MG63 (cell line): ENCODE measurements around the gene DAPK1. TPM values are rescaled to one million over a fixed set of nuclear protein-coding genes. Genes with fewer than 3 reads are reported as not detected.
A peak's percentile ranks its signal among the peaks of the same experiment; 100 is the strongest.

ENCODE experiments used
- DNase-seq: peaks from one replicate; pipeline ENCODE4 v3.0.0-alpha.2; 2020
- H3K27me3 ChIP-seq: fragments of 250-450 bp; sonication (Bioruptor Pico); 2 replicates; pipeline ENCODE4 v1.5.1; 2020; ENCODE audit warnings: mild to moderate bottlenecking, moderate library complexity
- H3K36me3 ChIP-seq: fragments of 250-450 bp; sonication (Bioruptor Pico); 2 replicates; pipeline ENCODE4 v1.5.1; 2020; ENCODE audit warnings: mild to moderate bottlenecking, moderate library complexity
- H3K4me3 ChIP-seq: fragments of 250-450 bp; sonication (Bioruptor Pico); 2 replicates; pipeline ENCODE4 v1.5.1; 2020; ENCODE audit warnings: mild to moderate bottlenecking, moderate library complexity
- H3K9me3 ChIP-seq: fragments of 250-450 bp; sonication (Bioruptor Pico); 2 replicates; pipeline ENCODE4 v1.5.1; 2020; ENCODE audit warnings: mild to moderate bottlenecking, moderate library complexity
- total RNA-seq: library from RNA; depleted of rRNA; stranded (reverse); fragments of >200 nt; shearing (Covaris generic); gene quantifications from 2 replicates; pipeline ENCODE4 v1.2.3, GENCODE V29; 2014; ENCODE audit warnings: low replicate concordance

DAPK1 gene
- total RNA-seq, 1 experiment from 2014 or later = 36.4 TPM

- H3K4me3 ChIP-seq = no peak overlapping the region
- H3K27me3 ChIP-seq = no peaks in the 10 kb centered on the region
- H3K36me3 ChIP-seq = peaks cover 32% of the 10 kb centered on the region
- no peaks in the 10 kb centered on the region for H3K9me3 ChIP-seq
- DNase-seq = no peak
These were observed 107.4 kb downstream of the DAPK1 start for GRCh38 chr9:87604886-87605588.

- Histone ChIP-seq H3K27me3 (no peaks in the 10 kb centered on the region), H3K36me3 (peaks cover 38% of the 10 kb centered on the region), H3K9me3 (no peaks in the 10 kb centered on the region), H3K4me3 (no peak overlapping the region)
- DNase-seq = no peak
These were observed 108.0 kb downstream of the DAPK1 start for GRCh38 chr9:87605676-87606075.

- Histone ChIP-seq H3K4me3 (no peak overlapping the region), H3K9me3 (no peaks in the 10 kb centered on the region), H3K36me3 (peaks cover 50% of the 10 kb centered on the region), H3K27me3 (no peaks in the 10 kb centered on the region)
- DNase-seq = peak; percentile 58
These were observed 109.3 kb downstream of the DAPK1 start for GRCh38 chr9:87606841-87607521.

GRCh38 chr9:87607859-87608258, 110.2 kb downstream of the DAPK1 start:
- Histone ChIP-seq H3K4me3 (no peak overlapping the region), H3K9me3 (no peaks in the 10 kb centered on the region), H3K36me3 (peaks cover 59% of the 10 kb centered on the region), H3K27me3 (no peaks in the 10 kb centered on the region)
- no peak for DNase-seq

GRCh38 chr9:87609002-87609401, 111.3 kb downstream of the DAPK1 start:
- no peak for DNase-seq
- Histone ChIP-seq H3K9me3 (no peaks in the 10 kb centered on the region), H3K4me3 (no peak overlapping the region), H3K27me3 (no peaks in the 10 kb centered on the region), H3K36me3 (peaks cover 70% of the 10 kb centered on the region)

GRCh38 chr9:87609486-87609885, 111.8 kb downstream of the DAPK1 start:
- no peak for DNase-seq
- no peaks in the 10 kb centered on the region for H3K9me3 ChIP-seq
- no peak overlapping the region for H3K4me3 ChIP-seq
- H3K27me3 ChIP-seq = no peaks in the 10 kb centered on the region
- H3K36me3 ChIP-seq = peaks cover 74% of the 10 kb centered on the region

GRCh38 chr9:87610200-87611155, 112.8 kb downstream of the DAPK1 start:
- Histone ChIP-seq H3K9me3 (no peaks in the 10 kb centered on the region), H3K4me3 (no peak overlapping the region), H3K36me3 (peaks cover 77% of the 10 kb centered on the region), H3K27me3 (no peaks in the 10 kb centered on the region)
- DNase-seq = no peak

- peaks cover 73% of the 10 kb centered on the region for H3K36me3 ChIP-seq
- no peaks in the 10 kb centered on the region for H3K9me3 ChIP-seq
- no peak for DNase-seq
- H3K4me3 ChIP-seq = no peak overlapping the region
- no peaks in the 10 kb centered on the region for H3K27me3 ChIP-seq
These were observed 114.1 kb downstream of the DAPK1 start for GRCh38 chr9:87611776-87612175.

GRCh38 chr9:87612536-87612935, 114.9 kb downstream of the DAPK1 start:
- no peak for DNase-seq
- H3K27me3 ChIP-seq = no peaks in the 10 kb centered on the region
- H3K4me3 ChIP-seq = no peak overlapping the region
- no peaks in the 10 kb centered on the region for H3K9me3 ChIP-seq
- H3K36me3 ChIP-seq = peaks cover 72% of the 10 kb centered on the region

- Histone ChIP-seq H3K4me3 (no peak overlapping the region), H3K27me3 (no peaks in the 10 kb centered on the region), H3K9me3 (no peaks in the 10 kb centered on the region), H3K36me3 (peaks cover 72% of the 10 kb centered on the region)
- DNase-seq = no peak
These were observed 115.8 kb downstream of the DAPK1 start for GRCh38 chr9:87613265-87614111.

- Histone ChIP-seq H3K4me3 (no peak overlapping the region), H3K36me3 (peaks cover 76% of the 10 kb centered on the region), H3K9me3 (no peaks in the 10 kb centered on the region), H3K27me3 (no peaks in the 10 kb centered on the region)
- DNase-seq = no peak
These were observed 116.7 kb downstream of the DAPK1 start for GRCh38 chr9:87614397-87614796.

- no peaks in the 10 kb centered on the region for H3K27me3 ChIP-seq
- H3K4me3 ChIP-seq = no peak overlapping the region
- DNase-seq = no peak
- peaks cover 70% of the 10 kb centered on the region for H3K36me3 ChIP-seq
- H3K9me3 ChIP-seq = no peaks in the 10 kb centered on the region
These were observed 117.5 kb downstream of the DAPK1 start for GRCh38 chr9:87615136-87615535.

- Histone ChIP-seq H3K4me3 (no peak overlapping the region), H3K27me3 (no peaks in the 10 kb centered on the region), H3K9me3 (no peaks in the 10 kb centered on the region), H3K36me3 (peaks cover 65% of the 10 kb centered on the region)
- no peak for DNase-seq
These were observed 118.0 kb downstream of the DAPK1 start for GRCh38 chr9:87615547-87616148.

GRCh38 chr9:87618226-87618625, 120.6 kb downstream of the DAPK1 start:
- no peak overlapping the region for H3K4me3 ChIP-seq
- no peak for DNase-seq
- H3K36me3 ChIP-seq = peaks cover 53% of the 10 kb centered on the region
- no peaks in the 10 kb centered on the region for H3K27me3 ChIP-seq
- H3K9me3 ChIP-seq = no peaks in the 10 kb centered on the region

- peaks cover 53% of the 10 kb centered on the region for H3K36me3 ChIP-seq
- H3K9me3 ChIP-seq = no peaks in the 10 kb centered on the region
- DNase-seq = no peak
- no peaks in the 10 kb centered on the region for H3K27me3 ChIP-seq
- H3K4me3 ChIP-seq = no peak overlapping the region
These were observed 121.3 kb downstream of the DAPK1 start for GRCh38 chr9:87618931-87619330.

- DNase-seq = no peak
- no peaks in the 10 kb centered on the region for H3K27me3 ChIP-seq
- H3K36me3 ChIP-seq = peaks cover 53% of the 10 kb centered on the region
These were observed 121.7 kb downstream of the DAPK1 start for GRCh38 chr9:87619346-87619745.

More at GRCh38 chr9:87619346-87619745, 121.7 kb downstream of the DAPK1 start:
- no peaks in the 10 kb centered on the region for H3K9me3 ChIP-seq
- no peak overlapping the region for H3K4me3 ChIP-seq
